GM12874 (cell line): ENCODE results near the gene FZD10.

Experiments
- TF ChIP-seq, protein P1 (sequence below): IDR thresholded peaks from 2 replicates; pipeline ENCODE4 v1.5.1; 2011; ENCODE audit warnings: low read depth, mild to moderate bottlenecking, control low read depth, low read length, moderate library complexity; ENCODE audit not compliant: insufficient read depth

Gene FZD10

DNA sequence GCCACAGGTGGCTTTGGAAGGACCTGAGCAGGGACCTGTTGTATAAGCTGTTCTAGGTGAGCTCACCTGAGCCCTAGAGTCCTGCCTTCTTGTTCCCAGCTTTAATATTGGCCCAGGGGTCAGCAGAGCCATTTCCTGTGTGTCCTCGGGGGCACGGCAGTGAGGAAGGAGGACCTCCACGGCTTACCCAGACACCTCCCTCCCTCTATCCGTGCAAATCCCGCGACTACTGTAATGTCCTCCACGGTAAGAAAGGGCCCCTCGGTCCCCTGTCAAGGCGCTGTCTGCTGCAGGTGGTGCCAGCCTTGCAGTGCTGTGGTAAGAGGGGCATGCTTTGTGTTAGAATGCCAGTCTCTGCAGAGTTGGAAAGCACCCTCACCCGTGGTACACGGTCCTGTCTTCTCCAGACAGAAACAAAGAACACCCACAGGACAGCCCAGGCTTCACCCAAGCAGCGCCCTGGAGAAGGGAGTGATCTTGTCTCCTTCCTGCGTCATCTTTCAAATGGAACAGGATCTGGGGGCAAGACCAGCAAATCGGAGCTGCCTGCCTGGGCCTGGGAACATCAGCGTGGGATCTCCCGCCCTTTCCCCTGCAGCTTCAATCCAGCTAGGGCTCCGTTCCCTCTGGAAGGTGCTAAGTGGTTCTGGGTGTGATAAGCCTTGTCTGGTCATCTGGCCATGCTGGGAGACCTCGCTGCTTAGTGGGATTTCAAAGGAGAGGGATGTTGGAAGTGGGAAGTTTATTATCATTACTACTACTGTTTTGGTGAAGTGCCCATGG is 20.2 kb upstream of the FZD10 start:
- TF ChIP-seq, protein P1, sequence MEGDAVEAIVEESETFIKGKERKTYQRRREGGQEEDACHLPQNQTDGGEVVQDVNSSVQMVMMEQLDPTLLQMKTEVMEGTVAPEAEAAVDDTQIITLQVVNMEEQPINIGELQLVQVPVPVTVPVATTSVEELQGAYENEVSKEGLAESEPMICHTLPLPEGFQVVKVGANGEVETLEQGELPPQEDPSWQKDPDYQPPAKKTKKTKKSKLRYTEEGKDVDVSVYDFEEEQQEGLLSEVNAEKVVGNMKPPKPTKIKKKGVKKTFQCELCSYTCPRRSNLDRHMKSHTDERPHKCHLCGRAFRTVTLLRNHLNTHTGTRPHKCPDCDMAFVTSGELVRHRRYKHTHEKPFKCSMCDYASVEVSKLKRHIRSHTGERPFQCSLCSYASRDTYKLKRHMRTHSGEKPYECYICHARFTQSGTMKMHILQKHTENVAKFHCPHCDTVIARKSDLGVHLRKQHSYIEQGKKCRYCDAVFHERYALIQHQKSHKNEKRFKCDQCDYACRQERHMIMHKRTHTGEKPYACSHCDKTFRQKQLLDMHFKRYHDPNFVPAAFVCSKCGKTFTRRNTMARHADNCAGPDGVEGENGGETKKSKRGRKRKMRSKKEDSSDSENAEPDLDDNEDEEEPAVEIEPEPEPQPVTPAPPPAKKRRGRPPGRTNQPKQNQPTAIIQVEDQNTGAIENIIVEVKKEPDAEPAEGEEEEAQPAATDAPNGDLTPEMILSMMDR = no peak

- TF ChIP-seq, protein P1 = no peak
These were observed 19.5 kb upstream of the FZD10 start for GRCh38 chr12:130142736-130143135.

DNA sequence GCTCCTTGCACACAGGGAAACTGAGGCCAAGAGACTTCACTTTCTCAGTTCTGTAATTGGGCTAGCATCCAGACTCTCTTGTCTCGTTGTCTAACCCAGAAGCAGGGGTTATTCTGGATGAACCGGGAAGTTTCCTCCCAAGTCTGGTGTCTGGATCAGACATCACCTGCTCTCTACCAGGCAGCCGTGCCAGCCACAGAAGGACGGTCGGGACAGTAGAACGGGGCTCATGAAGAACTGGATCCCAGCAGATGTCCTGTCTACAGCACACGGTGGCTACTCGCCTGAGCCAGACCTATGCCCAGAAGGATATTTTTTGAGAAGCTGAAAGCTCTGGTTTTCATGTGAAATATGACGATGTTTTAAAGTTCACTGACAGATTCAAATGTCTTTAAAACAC is 19.1 kb upstream of the FZD10 start:
- TF ChIP-seq, protein P1 = no peak

DNA sequence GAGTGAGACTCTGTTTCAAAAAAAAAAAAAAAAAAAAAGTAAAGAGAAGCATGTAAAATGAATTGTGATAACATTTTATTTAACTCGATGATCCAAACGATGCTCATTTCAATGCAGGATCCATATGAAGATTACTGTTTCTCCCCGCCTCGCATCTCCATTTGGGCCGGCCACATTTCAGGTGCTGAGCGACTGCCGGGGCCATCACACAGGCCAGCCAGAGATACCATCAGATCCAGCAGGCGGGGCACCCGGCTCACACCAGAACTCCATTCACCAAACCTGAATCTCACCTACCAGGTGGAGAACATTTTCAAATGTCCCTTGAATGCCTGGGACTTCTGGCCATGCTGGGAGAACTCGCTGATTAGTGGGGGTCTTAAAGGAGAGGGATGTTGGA is 18.0 kb upstream of the FZD10 start:
- TF ChIP-seq, protein P1 = no peak

GRCh38 chr12:130145731-130146130 is 16.5 kb upstream of the FZD10 start:
- TF ChIP-seq, protein P1 = no peak

DNA sequence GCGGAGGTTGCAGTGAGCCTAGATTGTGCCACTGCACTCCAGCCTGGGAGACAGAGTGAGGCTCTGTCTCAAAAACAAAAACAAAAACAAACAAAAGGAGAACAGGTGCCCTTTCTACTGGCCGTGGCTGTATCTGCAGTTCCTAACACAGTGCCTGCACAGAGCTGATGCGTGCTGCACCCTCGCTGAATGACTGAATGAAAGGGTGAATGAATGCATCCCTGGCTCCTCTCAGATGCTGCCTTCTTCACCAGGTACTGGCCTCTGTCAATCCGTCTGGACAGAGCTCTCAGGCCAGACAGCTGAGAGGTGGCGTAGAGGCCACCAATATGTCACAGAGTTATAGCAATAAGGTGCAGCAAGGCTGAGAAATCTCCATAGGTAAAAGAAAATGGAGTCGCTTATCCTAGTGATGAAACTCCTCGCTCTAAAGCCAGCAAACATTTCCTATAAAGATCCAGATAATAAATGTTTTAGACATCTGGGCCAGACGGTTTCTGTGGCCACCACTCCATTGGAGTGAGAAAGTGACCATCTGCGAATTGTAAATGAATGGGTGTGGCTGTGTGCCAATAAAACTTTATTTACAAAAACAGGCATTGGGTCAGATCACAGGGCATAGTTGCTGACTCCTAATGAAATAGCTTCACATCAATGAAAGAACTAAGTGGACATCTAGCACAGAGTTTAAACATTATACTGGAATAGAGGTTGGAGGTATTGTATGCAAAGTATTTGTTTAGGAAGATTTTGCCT is 15.9 kb upstream of the FZD10 start:
- TF ChIP-seq, protein P1 = no peak

DNA sequence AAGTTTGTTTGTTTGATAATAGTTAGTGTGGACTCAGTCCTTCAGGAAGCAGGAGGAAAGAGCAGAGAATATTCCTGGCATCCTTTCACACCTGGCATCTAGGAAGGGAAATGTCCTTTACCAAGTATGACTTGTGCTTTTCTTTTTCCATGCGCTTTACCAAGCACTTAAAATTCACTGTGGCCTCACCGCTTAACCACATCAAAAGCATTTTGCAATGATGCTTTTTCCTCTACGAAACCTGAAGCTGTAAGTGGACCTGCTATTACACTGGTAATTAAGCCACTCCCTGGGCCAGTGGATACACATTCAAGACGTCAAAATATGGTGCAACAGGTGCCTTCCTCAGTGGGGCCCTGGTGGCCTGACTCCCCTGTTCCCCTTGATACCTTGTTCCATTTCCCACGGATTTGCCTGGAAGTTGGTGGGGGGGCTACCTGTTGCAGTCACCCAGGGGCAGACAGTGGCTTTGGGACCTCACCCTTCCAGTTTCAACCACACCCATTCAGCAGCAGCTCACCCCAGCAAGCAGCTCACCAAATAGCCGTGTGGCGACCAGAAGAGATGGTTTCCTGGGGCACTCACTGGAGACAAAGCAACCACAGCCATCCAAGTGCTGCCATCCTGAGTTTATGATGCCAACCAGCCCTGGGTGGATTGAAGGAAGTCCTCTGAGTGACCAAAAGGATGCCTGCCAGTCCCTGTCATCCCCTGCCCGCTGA is 14.2 kb upstream of the FZD10 start:
- TF ChIP-seq, protein P1 = no peak
